ENCODE data around the gene ZFAND2A.

DNA sequence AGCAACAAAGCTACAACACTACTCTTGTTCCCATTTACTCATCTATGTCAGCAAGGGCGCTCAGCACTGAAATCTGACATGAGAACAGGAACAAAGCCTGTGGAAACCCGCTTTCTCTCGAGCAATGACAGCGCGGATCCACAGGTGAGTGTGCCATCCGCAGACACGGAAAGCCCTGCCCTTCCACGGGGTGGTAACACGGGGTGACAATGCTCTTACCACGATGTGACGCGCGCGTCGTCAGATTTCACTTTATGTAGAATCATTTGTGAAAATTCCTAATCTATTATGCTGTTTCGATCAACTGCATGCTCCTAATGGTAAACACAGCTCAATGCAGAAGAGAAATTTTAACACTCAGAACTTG lies 34.4 kb downstream of the ZFAND2A start:
- TF ChIP-seq EZH2phosphoT487 (IDR thresholded peaks at IDR 0.05; ENCODE audit: insufficient read depth, low read depth) (no peak), EZH2 (IDR thresholded peaks at IDR 0.05; ENCODE audit: insufficient read depth, poor library complexity, severe bottlenecking) (no peak)
